ENCODE data around the gene TMEM63B.

Gene TMEM63B

GRCh38 chr6:44167567-44167966 is 40.2 kb downstream of the TMEM63B start:
- no peak for TF ChIP-seq CTCF (IDR thresholded peaks at IDR 0.05; ENCODE audit: insufficient read depth, low read length, poor library complexity, severe bottlenecking)
- no peaks in the 10 kb centered on the region for H3K27me3 ChIP-seq (replicated peaks; ENCODE audit: control insufficient read depth, insufficient read depth, low read length)
- H3K4me3 ChIP-seq (replicated peaks; ENCODE audit: low read depth, low read length), result no peak overlapping the region
- no peaks in the 10 kb centered on the region for H3K36me3 ChIP-seq (ENCODE audit: control insufficient read depth, insufficient read depth, low read length)
- no peak for DNase-seq (ENCODE audit: extremely low read depth, insufficient read length)

DNA sequence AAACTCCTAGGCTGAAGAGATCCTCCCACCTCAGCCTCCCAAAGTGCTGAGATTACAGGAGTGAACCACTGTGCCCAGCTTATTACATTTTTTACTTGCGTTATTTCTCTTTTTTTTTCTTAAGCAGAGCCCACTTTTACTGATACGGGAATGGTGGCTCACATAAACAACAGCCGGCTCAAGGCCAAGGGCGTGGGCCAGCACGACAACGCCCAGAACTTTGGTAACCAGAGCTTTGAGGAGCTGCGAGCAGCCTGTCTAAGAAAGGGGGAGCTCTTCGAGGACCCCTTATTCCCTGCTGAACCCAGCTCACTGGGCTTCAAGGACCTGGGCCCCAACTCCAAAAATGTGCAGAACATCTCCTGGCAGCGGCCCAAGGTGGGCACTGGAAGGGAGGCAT is 41.8 kb downstream of the TMEM63B start:
- Histone ChIP-seq H3K27me3 (replicated peaks; ENCODE audit: control insufficient read depth, insufficient read depth, low read length) (no peaks in the 10 kb centered on the region), H3K36me3 (ENCODE audit: control insufficient read depth, insufficient read depth, low read length) (no peaks in the 10 kb centered on the region), H3K4me3 (replicated peaks; ENCODE audit: low read depth, low read length) (no peak overlapping the region)
- no peak for TF ChIP-seq CTCF (IDR thresholded peaks at IDR 0.05; ENCODE audit: insufficient read depth, low read length, poor library complexity, severe bottlenecking)
- DNase-seq (ENCODE audit: extremely low read depth, insufficient read length), result no peak

GRCh38 chr6:44169886-44170570 is 42.7 kb downstream of the TMEM63B start:
- TF ChIP-seq CTCF (IDR thresholded peaks at IDR 0.05; ENCODE audit: insufficient read depth, low read length, poor library complexity, severe bottlenecking), result no peak
- H3K36me3 ChIP-seq (ENCODE audit: control insufficient read depth, insufficient read depth, low read length), result no peaks in the 10 kb centered on the region
- DNase-seq (ENCODE audit: extremely low read depth, insufficient read length), result no peak
- H3K27me3 ChIP-seq (replicated peaks; ENCODE audit: control insufficient read depth, insufficient read depth, low read length), result no peaks in the 10 kb centered on the region
- no peak overlapping the region for H3K4me3 ChIP-seq (replicated peaks; ENCODE audit: low read depth, low read length)

- TF ChIP-seq CTCF (IDR thresholded peaks at IDR 0.05; ENCODE audit: insufficient read depth, low read length, poor library complexity, severe bottlenecking), result no peak
- Histone ChIP-seq H3K36me3 (ENCODE audit: control insufficient read depth, insufficient read depth, low read length) (no peaks in the 10 kb centered on the region), H3K27me3 (replicated peaks; ENCODE audit: control insufficient read depth, insufficient read depth, low read length) (no peaks in the 10 kb centered on the region), H3K4me3 (replicated peaks; ENCODE audit: low read depth, low read length) (no peak overlapping the region)
- no peak for DNase-seq (ENCODE audit: extremely low read depth, insufficient read length)
Measured at GRCh38 chr6:44171899-44172546, 44.7 kb downstream of the TMEM63B start.

DNA sequence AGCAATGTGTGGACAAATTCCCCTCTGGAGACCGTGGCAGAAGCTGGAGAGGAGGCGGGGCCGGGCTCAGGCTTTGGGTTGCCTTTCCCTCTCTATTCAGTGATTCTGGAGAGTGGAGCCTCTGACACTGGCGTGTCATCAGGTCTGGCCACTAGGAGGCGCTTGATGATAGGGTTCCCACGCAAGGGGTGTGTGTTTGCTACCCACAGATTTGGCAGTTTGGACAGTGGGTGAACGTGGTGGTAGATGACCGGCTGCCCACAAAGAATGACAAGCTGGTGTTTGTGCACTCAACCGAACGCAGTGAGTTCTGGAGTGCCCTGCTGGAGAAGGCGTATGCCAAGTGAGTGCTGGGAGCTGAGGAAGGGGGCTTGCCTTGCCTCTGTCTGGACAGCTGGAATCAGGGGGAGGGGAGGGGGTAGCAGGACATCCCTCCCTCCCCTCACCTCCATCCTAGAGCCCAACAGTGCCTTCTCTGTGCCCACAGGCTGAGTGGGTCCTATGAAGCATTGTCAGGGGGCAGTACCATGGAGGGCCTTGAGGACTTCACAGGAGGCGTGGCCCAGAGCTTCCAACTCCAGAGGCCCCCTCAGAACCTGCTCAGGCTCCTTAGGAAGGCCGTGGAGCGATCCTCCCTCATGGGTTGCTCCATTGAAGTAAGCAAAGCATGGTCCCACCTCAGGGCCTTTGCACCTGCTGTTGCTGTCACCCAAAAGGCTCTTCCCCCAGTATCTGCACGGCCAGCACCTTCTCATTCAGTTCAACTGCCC is 45.6 kb downstream of the TMEM63B start:
- Histone ChIP-seq H3K36me3 (ENCODE audit: control insufficient read depth, insufficient read depth, low read length) (no peaks in the 10 kb centered on the region), H3K27me3 (replicated peaks; ENCODE audit: control insufficient read depth, insufficient read depth, low read length) (no peaks in the 10 kb centered on the region), H3K4me3 (replicated peaks; ENCODE audit: low read depth, low read length) (no peak overlapping the region)
- peak; percentile 45 for DNase-seq (ENCODE audit: extremely low read depth, insufficient read length)
- peak; percentile 96 for TF ChIP-seq CTCF (IDR thresholded peaks at IDR 0.05; ENCODE audit: insufficient read depth, low read length, poor library complexity, severe bottlenecking)

Measured in GM06990 (cell line).